H1 (cell line): Measurements from ENCODE around the gene SPARC. TPM values are rescaled to one million over a fixed set of nuclear protein-coding genes. Genes with fewer than 3 reads are reported as not detected.

Experiments
- CTCF ChIA-PET: fragments of 300-600 bp; sonication (Branson Sonifier 250); formaldehyde crosslinking; loops from one replicate; lab custom pipeline; 2021; ENCODE audit not compliant: partially characterized antibody; lab: Charles Lee
- POLR2A ChIA-PET: fragments of 300-600 bp; sonication (Branson Sonifier 250); formaldehyde crosslinking; loops from one replicate; lab custom pipeline; 2021; ENCODE audit warnings: inconsistent platforms; ENCODE audit not compliant: partially characterized antibody; lab: Charles Lee
- DNase-seq, 2 experiments: peaks; one replicate each; pipeline versions ENCODE4 v3.0.0 to v3.0.0-alpha.2; 2010 to 2022; ENCODE audit warnings: low spot score in 2 of 2, low read depth in 1 of 2, mixed read lengths in 1 of 2
- FAIRE-seq: peaks from 2 replicates; lab custom pipeline; 2011; peaks lifted over from hg19 to GRCh38; lab: Jason Lieb, UNC
- H2AFZ ChIP-seq: 2 replicates; pipeline ENCODE4 v1.8.1; 2012; ENCODE audit warnings: low read length, inconsistent platforms
- H2AK5ac ChIP-seq: 2 replicates; pipeline ENCODE4 v1.6.1; 2013; ENCODE audit warnings: low read depth, low read length
- H2BK120ac ChIP-seq: replicated peaks from 2 replicates; pipeline ENCODE3; 2013; ENCODE audit warnings: low read depth, low read length, inconsistent platforms
- H2BK12ac ChIP-seq: 2 replicates; pipeline ENCODE4 v1.6.1; 2013; ENCODE audit warnings: low read depth, low read length
- H2BK15ac ChIP-seq: 2 replicates; pipeline ENCODE4 v1.6.1; 2013; ENCODE audit warnings: low read length
- H2BK20ac ChIP-seq: 2 replicates; pipeline ENCODE4 v1.6.1; 2013; ENCODE audit warnings: low read length
- H2BK5ac ChIP-seq: 2 replicates; pipeline ENCODE4 v1.6.1; 2013; ENCODE audit warnings: low read depth, low read length
- H3K14ac ChIP-seq: 2 replicates; pipeline ENCODE4 v1.6.1; 2013; ENCODE audit warnings: inconsistent platforms; ENCODE audit not compliant: insufficient read length
- H3K18ac ChIP-seq: 2 replicates; pipeline ENCODE4 v1.6.1; 2013; ENCODE audit warnings: low read length; ENCODE audit errors: extremely low read depth
- H3K23ac ChIP-seq: 2 replicates; pipeline ENCODE4 v1.6.1; 2013; ENCODE audit warnings: inconsistent platforms; ENCODE audit not compliant: insufficient read length
- H3K23me2 ChIP-seq: 2 replicates; pipeline ENCODE4 v1.6.1; 2013; ENCODE audit warnings: low read depth, low read length
- H3K27ac ChIP-seq: 2 replicates; pipeline ENCODE4 v1.6.1; 2011; ENCODE audit warnings: low read depth, low read length, inconsistent platforms
- H3K27me3 ChIP-seq, 4 experiments: replicated peaks in 1 of 4; 1 replicate in 1 of 4; 2 replicates in 3 of 4; pipeline versions ENCODE4 v1.6.1 to v1.8.1; 2011 to 2013; ENCODE audit warnings: low read length in 3 of 4, mild to moderate bottlenecking in 3 of 4, inconsistent platforms in 2 of 4, mixed read lengths in 2 of 4, moderate library complexity in 1 of 4; ENCODE audit not compliant: control insufficient read depth in 3 of 4, insufficient read depth in 3 of 4; ENCODE audit errors: extremely low read depth in 1 of 4
- H3K36me3 ChIP-seq, 4 experiments: 2 replicates each; pipeline versions ENCODE4 v1.6.1 to v1.8.1; 2011 to 2013; ENCODE audit warnings: mild to moderate bottlenecking in 4 of 4, low read length in 3 of 4, moderate library complexity in 2 of 4, control low read depth in 1 of 4, inconsistent platforms in 1 of 4; ENCODE audit not compliant: insufficient read depth in 4 of 4, control insufficient read depth in 2 of 4
- H3K4ac ChIP-seq: replicated peaks from 2 replicates; pipeline ENCODE3; 2013; ENCODE audit warnings: low read length, low read depth, mixed read lengths, inconsistent platforms; ENCODE audit not compliant: insufficient read length
- H3K4me1 ChIP-seq, 4 experiments: replicated peaks in 1 of 4; 1 replicate in 1 of 4; 2 replicates in 3 of 4; pipeline versions ENCODE4 v1.6.1 to v1.8.1; 2011 to 2013; ENCODE audit warnings: low read length in 3 of 4, inconsistent platforms in 2 of 4, mixed read lengths in 1 of 4; ENCODE audit not compliant: insufficient read depth in 4 of 4, control insufficient read depth in 3 of 4
- H3K4me2 ChIP-seq, 2 experiments: 2 replicates each; pipeline versions ENCODE4 v1.6.1 to v1.8.1; 2011 to 2013; ENCODE audit warnings: low read depth in 2 of 2, low read length in 2 of 2, control low read depth in 1 of 2, inconsistent platforms in 1 of 2, mild to moderate bottlenecking in 1 of 2; ENCODE audit not compliant: insufficient read depth in 1 of 2
- H3K4me3 ChIP-seq, 4 experiments: fragments of 200-600, 300-600 bp in 1 of 4; sonication (generic), shearing (Covaris generic), sonication (Bioruptor Twin) in 1 of 4; 2 replicates each; pipeline versions ENCODE4 v1.5.1 to v1.8.1; 2011 to 2016; ENCODE audit warnings: low read length in 4 of 4, low read depth in 3 of 4, control low read depth in 2 of 4, inconsistent platforms in 2 of 4, mild to moderate bottlenecking in 2 of 4, mixed read lengths in 1 of 4, moderate library complexity in 1 of 4; ENCODE audit not compliant: insufficient read depth in 2 of 4; ENCODE audit errors: extremely low read depth in 1 of 4
- H3K56ac ChIP-seq: replicated peaks from 2 replicates; pipeline ENCODE3; 2013; ENCODE audit warnings: low read depth, mild to moderate bottlenecking, mixed read lengths, low read length, inconsistent platforms; ENCODE audit not compliant: insufficient read length
- H3K79me1 ChIP-seq: 2 replicates; pipeline ENCODE4 v1.6.1; 2013; ENCODE audit warnings: low read depth, low read length, control low read depth
- H3K79me2 ChIP-seq, 2 experiments: 2 replicates each; pipeline versions ENCODE4 v1.6.1 to v1.8.1; 2012 to 2013; ENCODE audit warnings: low read length in 2 of 2, mild to moderate bottlenecking in 2 of 2, inconsistent platforms in 1 of 2; ENCODE audit not compliant: insufficient read depth in 2 of 2, control insufficient read depth in 1 of 2
- H3K9ac ChIP-seq, 4 experiments: replicated peaks in 1 of 4; 1 replicate in 1 of 4; 2 replicates in 3 of 4; pipeline versions ENCODE4 v1.6.1 to v1.8.1; 2011 to 2013; ENCODE audit warnings: low read depth in 3 of 4, low read length in 3 of 4, control low read depth in 2 of 4, mild to moderate bottlenecking in 2 of 4, moderate library complexity in 2 of 4, inconsistent platforms in 1 of 4; ENCODE audit errors: extremely low read depth in 1 of 4
- H3K9me3 ChIP-seq, 2 experiments: 2 replicates each; pipeline versions ENCODE4 v1.6.1 to v1.8.1; 2012 to 2013; ENCODE audit warnings: mild to moderate bottlenecking in 2 of 2, moderate library complexity in 2 of 2, control low read depth in 1 of 2, inconsistent platforms in 1 of 2, low read depth in 1 of 2, low read length in 1 of 2, mixed read lengths in 1 of 2; ENCODE audit not compliant: insufficient read depth in 2 of 2
- H4K20me1 ChIP-seq, 2 experiments: replicated peaks in 1 of 2; 2 replicates each; pipeline versions ENCODE3 to v1.8.1; 2011 to 2013; ENCODE audit warnings: inconsistent platforms in 2 of 2, low read length in 2 of 2, mild to moderate bottlenecking in 1 of 2; ENCODE audit not compliant: insufficient read depth in 2 of 2, control insufficient read depth in 1 of 2
- H4K5ac ChIP-seq: 2 replicates; pipeline ENCODE4 v1.6.1; 2013; ENCODE audit warnings: low read length, low read depth, mixed read lengths, inconsistent platforms; ENCODE audit not compliant: insufficient read length
- H4K8ac ChIP-seq: 2 replicates; pipeline ENCODE4 v1.8.0; 2013; ENCODE audit warnings: mild to moderate bottlenecking, moderate library complexity, low read length, inconsistent platforms; ENCODE audit not compliant: insufficient read depth; ENCODE audit errors: extremely low read depth
- H4K91ac ChIP-seq: replicated peaks from 2 replicates; pipeline ENCODE3; 2013; ENCODE audit warnings: low read length, mixed read lengths, inconsistent platforms; ENCODE audit not compliant: insufficient read length
- CHD2 ChIP-seq: IDR thresholded peaks from 2 replicates; pipeline ENCODE4 v1.6.1; 2012; ENCODE audit warnings: low read length, improper control_type of control experiment
- CTBP2 ChIP-seq: IDR thresholded peaks from 2 replicates; pipeline ENCODE4 v1.7.0; 2011; ENCODE audit warnings: borderline replicate concordance, mild to moderate bottlenecking, moderate library complexity, mixed read lengths, low read length; ENCODE audit not compliant: insufficient read depth, insufficient read length
- EGR1 ChIP-seq: IDR thresholded peaks from 2 replicates; pipeline ENCODE4 v1.6.1; 2011; ENCODE audit warnings: low read depth, low read length, borderline replicate concordance
- HDAC2 ChIP-seq, 2 experiments: fragments of 300-600 bp in 1 of 2; sonication (generic) in 1 of 2; IDR thresholded peaks; 2 replicates each; pipeline ENCODE4 v1.6.1; 2011 to 2012; ENCODE audit warnings: low read depth in 2 of 2, low read length in 2 of 2, mild to moderate bottlenecking in 2 of 2, moderate library complexity in 2 of 2, borderline replicate concordance in 1 of 2, inconsistent platforms in 1 of 2
- JUND ChIP-seq: IDR thresholded peaks from 2 replicates; pipeline ENCODE4 v1.6.1; 2011; ENCODE audit warnings: mild to moderate bottlenecking, improper control_type of control experiment, low read length
- RBBP5 ChIP-seq: IDR thresholded peaks from 2 replicates; pipeline ENCODE4 v1.7.1; 2012; ENCODE audit warnings: low read depth, mild to moderate bottlenecking, inconsistent platforms, low read length, moderate library complexity, borderline replicate concordance
- RXRA ChIP-seq: IDR thresholded peaks from 2 replicates; pipeline ENCODE4 v1.6.1; 2011; ENCODE audit warnings: low read depth, mild to moderate bottlenecking, low read length, moderate library complexity; ENCODE audit not compliant: insufficient read depth
- SIN3A ChIP-seq, 2 experiments: IDR thresholded peaks in 1 of 2; conservative IDR thresholded peaks in 1 of 2; 2 replicates each; pipeline ENCODE4 v1.6.1; 2011 to 2012; ENCODE audit warnings: low read length in 2 of 2, improper control_type of control experiment in 1 of 2, low read depth in 1 of 2, mild to moderate bottlenecking in 1 of 2
- SP1 ChIP-seq: IDR thresholded peaks from 2 replicates; pipeline ENCODE4 v1.6.1; 2011; ENCODE audit warnings: low read depth, low read length
- SP2 ChIP-seq: IDR thresholded peaks from 2 replicates; pipeline ENCODE4 v1.6.1; 2012; ENCODE audit warnings: mild to moderate bottlenecking, low read length, inconsistent platforms
- WGBS, 2 experiments: shearing (Covaris generic) in 1 of 2; methylation state at CpG; one replicate each; pipeline versions ENCODE4 v1.1.6 to v1.1.7; 2013 to 2015; ENCODE audit warnings: low lambda C conversion rate in 2 of 2, mixed read lengths in 2 of 2, inconsistent platforms in 1 of 2, low coverage in 1 of 2, missing lambda C conversion rate in 1 of 2; ENCODE audit not compliant: insufficient replicate concordance in 2 of 2, insufficient coverage in 1 of 2, insufficient read length in 1 of 2; ENCODE audit errors: extremely low coverage in 1 of 2, missing lambda C conversion rate in 1 of 2; 5-methylcytosine and 5-hydroxymethylcytosine counted together
- polyA plus RNA-seq, 7 experiments: library from polyadenylated mRNA; depleted of rRNA in 3 of 7; stranded (reverse) in 5 of 7; unstranded in 2 of 7; fragments of >200 nt in 5 of 7; fragments of 200-250 nt in 2 of 7; gene quantifications; 1 replicate in 5 of 7; 2 replicates in 1 of 7; 4 replicates in 1 of 7; pipeline versions ENCODE4 v1.2.1 to v1.2.3, GENCODE V29; 2011 to 2013; ENCODE audit warnings: missing spikeins in 2 of 7, mixed read lengths in 2 of 7
- total RNA-seq: library from RNA; stranded (reverse); fragmentation: NEBNext Ultra II Directional; extraction: Animal tissue kit (Norgen Biotek cat#: 25700); gene quantifications from 2 replicates; pipeline ENCODE4 v1.2.1, GENCODE V29; 2021

Gene SPARC
- total and polyA plus RNA-seq, 2 of the 8 experiments (the other 6 are each of a cell fraction or from before 2014, with no cell fraction given), result 375 to 438 TPM

- H3K79me2 ChIP-seq, result no peaks in the 10 kb centered on the region
- DNase-seq, result no peak
- POLR2A ChIA-PET, result interaction anchor here (1.2 to 3.6 kb wide), 3 partner anchors 9 to 26 kb away, joined by 4 to 16 read pairs (median 6); no protein-coding TSS in a partner anchor
- H3K14ac ChIP-seq, result no peak overlapping the region
- no peak overlapping the region for H3K23ac ChIP-seq
- no peak overlapping the region for H3K18ac ChIP-seq
- no peak overlapping the region for H2BK120ac ChIP-seq
- no peak overlapping the region for H3K9ac ChIP-seq
- H3K4ac ChIP-seq, result no peak overlapping the region
- H3K4me2 ChIP-seq, result no peak overlapping the region
- 92% methylated on average over 4 of the region's 4 CpGs; no CpG with 5 or more reads in 1 of the 2 experiments for WGBS, 2 experiments
- no peak overlapping the region for H2BK20ac ChIP-seq
- no peak overlapping the region for H2BK12ac ChIP-seq
- no peaks in the 10 kb centered on the region for H3K9me3 ChIP-seq
- no peak overlapping the region for H3K56ac ChIP-seq
- H3K79me1 ChIP-seq, result no peaks in the 10 kb centered on the region
- H3K23me2 ChIP-seq, result no peaks in the 10 kb centered on the region
- H4K20me1 ChIP-seq, result peaks cover 0 to 2% of the 10 kb centered on the region in 2 experiments
- no peak overlapping the region for H3K27ac ChIP-seq
- H2AK5ac ChIP-seq, result no peak overlapping the region
- H4K5ac ChIP-seq, result no peak overlapping the region
- no peak for FAIRE-seq
- no peak overlapping the region for H2AFZ ChIP-seq
- TF ChIP-seq SP2 (no peak), EGR1 (no peak), RBBP5 (no peak), CHD2 (no peak), CTBP2 (no peak), SIN3A (conservative IDR thresholded peaks at IDR 0.05 in 1 of 2, IDR thresholded peaks at IDR 0.05 in 1 of 2; ENCODE audit: low read depth in 1 of 2, low read length in 2 of 2) (no peak), HDAC2 (IDR thresholded peaks at IDR 0.05; ENCODE audit: borderline replicate concordance in 1 of 2, low read depth in 2 of 2, low read length in 2 of 2) (no peak), SP1 (no peak), JUND (no peak), RXRA (no peak)
- H3K4me3 ChIP-seq, result no peak overlapping the region
- no peak overlapping the region for H4K8ac ChIP-seq
- H2BK15ac ChIP-seq, result no peak overlapping the region
- peaks cover 0 to 5% (median 1%) of the 10 kb centered on the region in 4 experiments; a peak in 2 of 7 replicates for H3K4me1 ChIP-seq
- H2BK5ac ChIP-seq, result no peak overlapping the region
- peaks cover 25 to 76% (median 62%) of the 10 kb centered on the region in 4 experiments for H3K36me3 ChIP-seq
- no peak overlapping the region for H4K91ac ChIP-seq
- no peaks in the 10 kb centered on the region for H3K27me3 ChIP-seq
- CTCF ChIA-PET, result interaction anchor here (1.0 to 43.0 kb wide), 10 partner anchors 7 to 155 kb away, joined by 3 to 991 read pairs (median 20); partner anchors contain the start of genes ATOX1, G3BP1 and SPARC
These were observed 16.5 kb downstream of the SPARC start for GRCh38 chr5:151670083-151670686.
